ENCODE data around the gene MS4A18. TPM values are rescaled to one million over a fixed set of nuclear protein-coding genes. Genes with fewer than 3 reads are reported as not detected.

MS4A18 gene
- total RNA-seq, 2 experiments from 2014 or later: not detected

GRCh38 chr11:60788401-60789125 lies 64.0 kb downstream of the MS4A18 start:
- ATAC-seq (ENCODE audit: poor library complexity): no peak
- Mint-ChIP-seq H3K4me1 (ENCODE audit: low read depth) (no peaks in the 10 kb centered on the region), H3K9me3 (no peaks in the 10 kb centered on the region), H3K27ac (no peak overlapping the region), H3K4me3 (no peak overlapping the region), H3K36me3 (ENCODE audit: low read depth) (no peaks in the 10 kb centered on the region), H3K27me3 (no peaks in the 10 kb centered on the region)
- no peak for DNase-seq
- TF ChIP-seq CTCF (IDR thresholded peaks at IDR 0.05): no peak
- ChIA-PET CTCF (no interaction called here), POLR2A (no interaction called here)
- Histone ChIP-seq H3K9me3 (ENCODE audit: control insufficient read depth in 1 of 2, insufficient read depth in 1 of 2, low read length in 2 of 2) (no peaks in the 10 kb centered on the region), H3K27ac (ENCODE audit: low read depth in 1 of 2, low read length in 2 of 2) (no peak overlapping the region), H3K4me3 (ENCODE audit: low read length) (no peak overlapping the region), H3K36me3 (ENCODE audit: insufficient read depth, low read length) (no peaks in the 10 kb centered on the region), H3K27me3 (ENCODE audit: control insufficient read depth in 1 of 2, insufficient read depth in 2 of 2, low read length in 2 of 2) (no peaks in the 10 kb centered on the region), H3K4me1 (ENCODE audit: insufficient read depth, low read length) (no peaks in the 10 kb centered on the region)
- intact Hi-C loops (cut with DNase I, micrococcal nuclease): no loop called here

GRCh38 chr11:60790726-60791125 lies 66.2 kb downstream of the MS4A18 start:
- Histone ChIP-seq H3K36me3 (ENCODE audit: insufficient read depth, low read length) (no peaks in the 10 kb centered on the region), H3K27me3 (ENCODE audit: control insufficient read depth in 1 of 2, insufficient read depth in 2 of 2, low read length in 2 of 2) (no peaks in the 10 kb centered on the region), H3K27ac (ENCODE audit: low read depth in 1 of 2, low read length in 2 of 2) (no peak overlapping the region), H3K4me1 (ENCODE audit: insufficient read depth, low read length) (no peaks in the 10 kb centered on the region), H3K9me3 (ENCODE audit: control insufficient read depth in 1 of 2, insufficient read depth in 1 of 2, low read length in 2 of 2) (no peaks in the 10 kb centered on the region), H3K4me3 (ENCODE audit: low read length) (no peak overlapping the region)
- Mint-ChIP-seq H3K27ac (no peak overlapping the region), H3K4me1 (ENCODE audit: low read depth) (no peaks in the 10 kb centered on the region), H3K27me3 (no peaks in the 10 kb centered on the region), H3K36me3 (ENCODE audit: low read depth) (no peaks in the 10 kb centered on the region), H3K9me3 (no peaks in the 10 kb centered on the region), H3K4me3 (no peak overlapping the region)
- DNase-seq (no peak), ATAC-seq (ENCODE audit: poor library complexity) (no peak)
- CTCF ChIA-PET: no interaction called here
- intact Hi-C loops (cut with DNase I, micrococcal nuclease): no loop called here
- POLR2A ChIA-PET: no interaction called here
- TF ChIP-seq CTCF (IDR thresholded peaks at IDR 0.05): no peak

- no peak for TF ChIP-seq CTCF (IDR thresholded peaks at IDR 0.05)
- H3K4me1 ChIP-seq (ENCODE audit: insufficient read depth, low read length): no peaks in the 10 kb centered on the region
- no peaks in the 10 kb centered on the region for H3K36me3 ChIP-seq (ENCODE audit: insufficient read depth, low read length)
- H3K36me3 Mint-ChIP-seq (ENCODE audit: low read depth): no peaks in the 10 kb centered on the region
- H3K4me3 ChIP-seq (ENCODE audit: low read length): no peak overlapping the region
- H3K27me3 Mint-ChIP-seq: no peaks in the 10 kb centered on the region
- H3K9me3 ChIP-seq (ENCODE audit: control insufficient read depth in 1 of 2, insufficient read depth in 1 of 2, low read length in 2 of 2): no peaks in the 10 kb centered on the region
- no peaks in the 10 kb centered on the region for H3K4me1 Mint-ChIP-seq (ENCODE audit: low read depth)
- H3K27ac Mint-ChIP-seq: no peak overlapping the region
- intact Hi-C loops (cut with DNase I, micrococcal nuclease): no loop called here
- POLR2A ChIA-PET: no interaction called here
- H3K27ac ChIP-seq (ENCODE audit: low read depth in 1 of 2, low read length in 2 of 2): no peak overlapping the region
- ATAC-seq (ENCODE audit: poor library complexity): no peak
- no peak for DNase-seq
- H3K27me3 ChIP-seq (ENCODE audit: control insufficient read depth in 1 of 2, insufficient read depth in 2 of 2, low read length in 2 of 2): no peaks in the 10 kb centered on the region
- H3K9me3 Mint-ChIP-seq: no peaks in the 10 kb centered on the region
- no peak overlapping the region for H3K4me3 Mint-ChIP-seq
- CTCF ChIA-PET: no interaction called here
Observed at GRCh38 chr11:60791153-60791933, 66.8 kb downstream of the MS4A18 start.
